Transverse colon (tissue), 4 donors: ENCODE measurements around the gene CTTN.

Experiments
- EP300 ChIP-seq: sonication (generic); formaldehyde crosslinking; IDR thresholded peaks from one replicate; pipeline ENCODE4 v1.6.1; 2017; ENCODE audit warnings: antibody characterized with exemption, low read depth
- POLR2A ChIP-seq: fragments of 450-650 bp; IDR thresholded peaks from one replicate; pipeline ENCODE4 v1.6.1; 2016; ENCODE audit warnings: antibody characterized with exemption, mild to moderate bottlenecking, moderate library complexity
- POLR2AphosphoS5 ChIP-seq, 3 donors: sonication (generic); formaldehyde crosslinking; IDR thresholded peaks; one replicate each; pipeline ENCODE4 v1.6.1; 2016; ENCODE audit warnings: antibody characterized with exemption in 3 of 3
- TF ChIP-seq, protein P1 (sequence below), 5 experiments: fragments of 200-600 bp in 3 of 5; fragments of 450-650 bp in 2 of 5; sonication (generic) in 3 of 5; IDR thresholded peaks; 1 replicate in 2 of 5; 2 replicates in 3 of 5; pipeline ENCODE4 v1.5.1; 2016 to 2017; ENCODE audit warnings: antibody characterized with exemption in 5 of 5, inconsistent platforms in 3 of 5, mild to moderate bottlenecking in 2 of 5, moderate library complexity in 1 of 5

DNA sequence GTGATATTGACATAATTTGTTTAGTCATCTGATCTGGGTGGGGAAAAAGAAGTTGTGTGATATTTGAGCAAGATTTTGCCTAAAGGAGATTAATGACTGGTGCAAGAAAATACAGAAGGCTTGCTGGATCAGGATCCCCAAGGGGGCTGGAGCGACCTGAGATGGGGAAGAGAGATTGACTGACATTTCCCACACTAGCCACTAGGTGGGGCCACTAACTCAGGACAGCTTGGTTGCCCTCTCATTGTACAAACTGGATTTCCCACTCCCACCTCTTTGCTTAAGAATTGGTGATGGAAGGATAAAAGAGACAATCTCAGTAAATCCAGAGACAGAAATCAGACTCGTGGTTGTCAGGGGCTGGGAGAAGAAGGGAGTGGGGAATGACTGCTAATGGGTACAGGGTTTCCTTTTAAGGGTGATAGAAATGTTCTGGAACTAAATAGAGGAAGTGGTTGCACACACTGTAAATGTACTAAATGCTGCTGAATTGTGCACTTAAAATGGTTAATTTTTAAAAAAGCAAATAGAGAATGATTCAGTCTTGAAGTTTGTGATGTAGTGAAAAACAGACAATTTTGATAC is 50.7 kb downstream of the CTTN start:
- TF ChIP-seq, protein P1, sequence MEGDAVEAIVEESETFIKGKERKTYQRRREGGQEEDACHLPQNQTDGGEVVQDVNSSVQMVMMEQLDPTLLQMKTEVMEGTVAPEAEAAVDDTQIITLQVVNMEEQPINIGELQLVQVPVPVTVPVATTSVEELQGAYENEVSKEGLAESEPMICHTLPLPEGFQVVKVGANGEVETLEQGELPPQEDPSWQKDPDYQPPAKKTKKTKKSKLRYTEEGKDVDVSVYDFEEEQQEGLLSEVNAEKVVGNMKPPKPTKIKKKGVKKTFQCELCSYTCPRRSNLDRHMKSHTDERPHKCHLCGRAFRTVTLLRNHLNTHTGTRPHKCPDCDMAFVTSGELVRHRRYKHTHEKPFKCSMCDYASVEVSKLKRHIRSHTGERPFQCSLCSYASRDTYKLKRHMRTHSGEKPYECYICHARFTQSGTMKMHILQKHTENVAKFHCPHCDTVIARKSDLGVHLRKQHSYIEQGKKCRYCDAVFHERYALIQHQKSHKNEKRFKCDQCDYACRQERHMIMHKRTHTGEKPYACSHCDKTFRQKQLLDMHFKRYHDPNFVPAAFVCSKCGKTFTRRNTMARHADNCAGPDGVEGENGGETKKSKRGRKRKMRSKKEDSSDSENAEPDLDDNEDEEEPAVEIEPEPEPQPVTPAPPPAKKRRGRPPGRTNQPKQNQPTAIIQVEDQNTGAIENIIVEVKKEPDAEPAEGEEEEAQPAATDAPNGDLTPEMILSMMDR (IDR thresholded peaks at IDR 0.05), result no peak
- TF ChIP-seq POLR2A (no peak), POLR2AphosphoS5 (IDR thresholded peaks at IDR 0.05) (no peak), EP300 (no peak)
